GM12891 (cell line): ENCODE results near the gene WNT9A.

Experiments
- DNase-seq: peaks from one replicate; pipeline ENCODE4 v3.0.0; 2011; ENCODE audit warnings: low spot score; ENCODE audit not compliant: insufficient read length
- FAIRE-seq: peaks from 2 replicates; lab custom pipeline; 2011; peaks lifted over from hg19 to GRCh38; lab: Jason Lieb, UNC
- PAX5 ChIP-seq: IDR thresholded peaks from 2 replicates; pipeline ENCODE4 v1.6.1; 2011; ENCODE audit warnings: low read length, moderate library complexity, mild to moderate bottlenecking; ENCODE audit not compliant: insufficient read depth, severe bottlenecking
- POLR2A ChIP-seq: IDR thresholded peaks from 2 replicates; pipeline ENCODE4 v1.6.1; 2011; ENCODE audit warnings: low read depth, low read length, control low read depth
- POLR2AphosphoS5 ChIP-seq: IDR thresholded peaks from 2 replicates; pipeline ENCODE4 v1.6.1; 2011; ENCODE audit warnings: low read depth, low read length, control low read depth
- POU2F2 ChIP-seq: IDR thresholded peaks from 2 replicates; pipeline ENCODE4 v1.6.1; 2011; ENCODE audit warnings: low read depth, mild to moderate bottlenecking, control low read depth, low read length, moderate library complexity
- SPI1 ChIP-seq: IDR thresholded peaks from 2 replicates; pipeline ENCODE4 v1.6.1; 2011; ENCODE audit warnings: low read depth, low read length, control low read depth
- TAF1 ChIP-seq: IDR thresholded peaks from 2 replicates; pipeline ENCODE4 v1.6.1; 2011; ENCODE audit warnings: low read depth, low read length, control low read depth

The WNT9A gene

GRCh38 chr1:227938911-227939790 is 8.6 kb downstream of the WNT9A start:
- no peak for DNase-seq
- TF ChIP-seq POU2F2: no peak
- FAIRE-seq: no peak

- TF ChIP-seq TAF1 (no peak), SPI1 (no peak), POU2F2 (no peak), POLR2AphosphoS5 (no peak), PAX5 (no peak)
- FAIRE-seq (no peak), DNase-seq (no peak)
Measured at GRCh38 chr1:227938276-227938675, 9.5 kb downstream of the WNT9A start.

GRCh38 chr1:227937838-227938145 is 9.9 kb downstream of the WNT9A start:
- DNase-seq: no peak
- TF ChIP-seq POU2F2 (no peak), PAX5 (no peak), POLR2A (no peak), SPI1 (no peak), POLR2AphosphoS5 (no peak), TAF1 (no peak)
- FAIRE-seq: no peak

- FAIRE-seq (no peak), DNase-seq (no peak)
- TF ChIP-seq POLR2A: no peak
- TF ChIP-seq PAX5: no peak
- TF ChIP-seq POLR2AphosphoS5: no peak
- no peak for TF ChIP-seq POU2F2
- no peak for TF ChIP-seq TAF1
- TF ChIP-seq SPI1: no peak
Measured at GRCh38 chr1:227937031-227937837, 10.5 kb downstream of the WNT9A start.

GRCh38 chr1:227935826-227936225 is 11.9 kb downstream of the WNT9A start:
- DNase-seq: no peak
- FAIRE-seq: no peak

GRCh38 chr1:227934476-227935313 is 13.0 kb downstream of the WNT9A start:
- FAIRE-seq (no peak), DNase-seq (no peak)
- no peak for TF ChIP-seq PAX5

More at GRCh38 chr1:227935826-227936225, 11.9 kb downstream of the WNT9A start:
- no peak for TF ChIP-seq POLR2A
- TF ChIP-seq POU2F2: no peak
- TF ChIP-seq TAF1: no peak

GRCh38 chr1:227929751-227930472 is 17.8 kb downstream of the WNT9A start:
- no peak for TF ChIP-seq PAX5
- no peak for TF ChIP-seq POU2F2
- TF ChIP-seq TAF1: no peak
- TF ChIP-seq POLR2A: no peak
- TF ChIP-seq SPI1: no peak
- TF ChIP-seq POLR2AphosphoS5: no peak
- DNase-seq (no peak), FAIRE-seq (no peak)

- DNase-seq: no peak
- no peak for FAIRE-seq
- TF ChIP-seq POU2F2 (no peak), SPI1 (no peak), PAX5 (no peak), POLR2AphosphoS5 (no peak), POLR2A (no peak), TAF1 (no peak)
Measured at GRCh38 chr1:227928811-227929375, 18.8 kb downstream of the WNT9A start.

- no peak for FAIRE-seq
- no peak for DNase-seq
- TF ChIP-seq POU2F2 (no peak), SPI1 (no peak)
Measured at GRCh38 chr1:227927971-227928741, 19.6 kb downstream of the WNT9A start.
